IPS DF 6.9 (cell line): Measurements from ENCODE around the gene ADIPOR2.

Source experiments
- DNase-seq: peaks from one replicate; pipeline ENCODE4 v3.0.0-alpha.2; 2013; ENCODE audit warnings: low read depth, low spot score
- H3K27ac ChIP-seq: one replicate; pipeline ENCODE4 v1.5.1; 2013; ENCODE audit warnings: low read length, control low read depth
- H3K27me3 ChIP-seq: 2 replicates; pipeline ENCODE4 v1.6.1; 2013; ENCODE audit warnings: mild to moderate bottlenecking, low read length; ENCODE audit not compliant: control insufficient read depth, insufficient read depth
- H3K36me3 ChIP-seq: 2 replicates; pipeline ENCODE4 v1.6.1; 2013; ENCODE audit warnings: low read length; ENCODE audit not compliant: control insufficient read depth, insufficient read depth
- H3K4me1 ChIP-seq: 2 replicates; pipeline ENCODE4 v1.6.1; 2013; ENCODE audit warnings: low read length; ENCODE audit not compliant: control insufficient read depth, insufficient read depth
- H3K4me3 ChIP-seq: 2 replicates; pipeline ENCODE4 v1.5.1; 2013; ENCODE audit warnings: mild to moderate bottlenecking, low read length
- H3K9me3 ChIP-seq: 2 replicates; pipeline ENCODE4 v1.6.1; 2013; ENCODE audit warnings: low read length, inconsistent platforms; ENCODE audit not compliant: control insufficient read depth, insufficient read depth
- WGBS: extraction: QIAGEN DNeasy Blood & Tissue Kit; methylation state at CpG from one replicate; pipeline ENCODE4 v1.1.7; 2013; ENCODE audit warnings: mixed read lengths, missing lambda C conversion rate; ENCODE audit not compliant: insufficient read length, insufficient coverage; 5-methylcytosine and 5-hydroxymethylcytosine counted together

ADIPOR2 gene

GRCh38 chr12:1750300-1750699 is 59.4 kb downstream of the ADIPOR2 start:
- no peak for DNase-seq
- no CpG with 5 or more reads among the region's 3 CpGs for WGBS
- no peaks in the 10 kb centered on the region for H3K36me3 ChIP-seq

GRCh38 chr12:1758376-1758775 is 67.5 kb downstream of the ADIPOR2 start:
- no peaks in the 10 kb centered on the region for H3K27me3 ChIP-seq
- no peak for DNase-seq
- H3K9me3 ChIP-seq: no peaks in the 10 kb centered on the region
- H3K27ac ChIP-seq: no peak overlapping the region
- no peaks in the 10 kb centered on the region for H3K4me1 ChIP-seq
- no peak overlapping the region for H3K4me3 ChIP-seq
- WGBS: no CpG with 5 or more reads among the region's 2 CpGs
- no peaks in the 10 kb centered on the region for H3K36me3 ChIP-seq

More at GRCh38 chr12:1750300-1750699, 59.4 kb downstream of the ADIPOR2 start:
- Histone ChIP-seq H3K9me3 (no peaks in the 10 kb centered on the region), H3K27ac (no peak overlapping the region), H3K4me1 (no peaks in the 10 kb centered on the region), H3K27me3 (no peaks in the 10 kb centered on the region), H3K4me3 (no peak overlapping the region)

GRCh38 chr12:1758887-1759286 is 68.0 kb downstream of the ADIPOR2 start:
- Histone ChIP-seq H3K27me3 (no peaks in the 10 kb centered on the region), H3K36me3 (no peaks in the 10 kb centered on the region), H3K9me3 (no peaks in the 10 kb centered on the region), H3K4me1 (no peaks in the 10 kb centered on the region), H3K4me3 (no peak overlapping the region), H3K27ac (no peak overlapping the region)
- 100% methylated on average over 1 of the region's 4 CpGs for WGBS
- no peak for DNase-seq

GRCh38 chr12:1760566-1761382 is 69.9 kb downstream of the ADIPOR2 start:
- no peak for DNase-seq
- Histone ChIP-seq H3K9me3 (no peaks in the 10 kb centered on the region), H3K27ac (no peak overlapping the region), H3K4me3 (no peak overlapping the region), H3K4me1 (no peaks in the 10 kb centered on the region), H3K27me3 (no peaks in the 10 kb centered on the region), H3K36me3 (no peaks in the 10 kb centered on the region)
- no CpG with 5 or more reads among the region's 2 CpGs for WGBS

- no peak for DNase-seq
- no CpG with 5 or more reads among the region's 3 CpGs for WGBS
- Histone ChIP-seq H3K27ac (no peak overlapping the region), H3K9me3 (no peaks in the 10 kb centered on the region), H3K4me3 (no peak overlapping the region), H3K27me3 (no peaks in the 10 kb centered on the region), H3K36me3 (no peaks in the 10 kb centered on the region), H3K4me1 (no peaks in the 10 kb centered on the region)
Measured at GRCh38 chr12:1761857-1762256, 71.0 kb downstream of the ADIPOR2 start.

GRCh38 chr12:1763153-1763552 is 72.3 kb downstream of the ADIPOR2 start:
- no peak overlapping the region for H3K4me3 ChIP-seq
- no peaks in the 10 kb centered on the region for H3K36me3 ChIP-seq
- no CpG with 5 or more reads among the region's 2 CpGs for WGBS
- DNase-seq: no peak
- no peak overlapping the region for H3K27ac ChIP-seq
- no peaks in the 10 kb centered on the region for H3K4me1 ChIP-seq
- H3K9me3 ChIP-seq: no peaks in the 10 kb centered on the region
- no peaks in the 10 kb centered on the region for H3K27me3 ChIP-seq

- Histone ChIP-seq H3K27me3 (no peaks in the 10 kb centered on the region), H3K9me3 (no peaks in the 10 kb centered on the region), H3K36me3 (no peaks in the 10 kb centered on the region), H3K27ac (no peak overlapping the region), H3K4me3 (no peak overlapping the region), H3K4me1 (peaks cover 2% of the 10 kb centered on the region; the same call in 1 of the 2 replicates)
- WGBS: no CpG with 5 or more reads among the region's 1 CpG
- no peak for DNase-seq
Measured at GRCh38 chr12:1766110-1766509, 75.2 kb downstream of the ADIPOR2 start.

GRCh38 chr12:1767407-1768090 is 76.7 kb downstream of the ADIPOR2 start:
- no peaks in the 10 kb centered on the region for H3K9me3 ChIP-seq
- peaks cover 2% of the 10 kb centered on the region; the same call in 1 of the 2 replicates for H3K4me1 ChIP-seq
- H3K4me3 ChIP-seq: no peak overlapping the region
- DNase-seq: no peak
- H3K36me3 ChIP-seq: no peaks in the 10 kb centered on the region
- no peaks in the 10 kb centered on the region for H3K27me3 ChIP-seq
- WGBS: no CpG with 5 or more reads among the region's 1 CpG
- H3K27ac ChIP-seq: no peak overlapping the region

GRCh38 chr12:1768615-1769014 is 77.7 kb downstream of the ADIPOR2 start:
- Histone ChIP-seq H3K36me3 (no peaks in the 10 kb centered on the region; the same call in 1 of the 2 replicates), H3K4me3 (no peak overlapping the region), H3K9me3 (no peaks in the 10 kb centered on the region), H3K4me1 (peaks cover 2% of the 10 kb centered on the region; the same call in 1 of the 2 replicates), H3K27me3 (no peaks in the 10 kb centered on the region), H3K27ac (no peak overlapping the region)
- WGBS: no CpG with 5 or more reads among the region's 1 CpG
- DNase-seq: no peak

GRCh38 chr12:1769809-1770494 is 79.1 kb downstream of the ADIPOR2 start:
- WGBS: no CpG with 5 or more reads among the region's 8 CpGs
- H3K27ac ChIP-seq: no peak overlapping the region
- no peak for DNase-seq
- no peaks in the 10 kb centered on the region for H3K9me3 ChIP-seq
- no peaks in the 10 kb centered on the region for H3K27me3 ChIP-seq
- peaks cover 2% of the 10 kb centered on the region; the same call in 1 of the 2 replicates for H3K4me1 ChIP-seq
- H3K4me3 ChIP-seq: no peak overlapping the region
- no peaks in the 10 kb centered on the region; the same call in 1 of the 2 replicates for H3K36me3 ChIP-seq
